Stimulated activated naive B cell treated with anti-CD40 and anti-IgM and Interleukin-4, amounts not matched to agents 10 μg/mL and 1 μg/mL and 100 μg/mL, for 72 hours (primary cell): ENCODE results near the gene LIPT2.
"Not testable (repeated sequence)": the region's sequence is repeated elsewhere in the genome, so short reads cannot be mapped to it uniquely, and the experiment has no call there.

ENCODE experiments used
- ATAC-seq, 2 donors: fragments of 150-1000 bp; cut with Tn5 transposase; replicated peaks; 2 replicates each; pipeline ENCODE4 v1.10.0; 2021; ENCODE audit warnings: moderate library complexity in 1 of 2
- DNase-seq: peaks from one replicate; pipeline ENCODE4 v3.0.0; 2021
- H3K27ac Mint-ChIP-seq: one replicate; pipeline ENCODE4 v1.8.0; 2022; ENCODE audit warnings: mild to moderate bottlenecking, mixed read lengths
- H3K27me3 Mint-ChIP-seq, 2 donors: one replicate each; pipeline ENCODE4 v1.8.0; 2022; ENCODE audit warnings: mixed read lengths in 2 of 2
- H3K36me3 Mint-ChIP-seq, 2 donors: one replicate each; pipeline ENCODE4 v1.8.0; 2022; ENCODE audit warnings: mixed read lengths in 2 of 2, mild to moderate bottlenecking in 1 of 2
- H3K4me1 Mint-ChIP-seq, 2 donors: one replicate each; pipeline ENCODE4 v1.8.0; 2022; ENCODE audit warnings: mixed read lengths in 2 of 2, mild to moderate bottlenecking in 1 of 2
- H3K4me3 Mint-ChIP-seq, 2 donors: one replicate each; pipeline ENCODE4 v1.8.0; 2022; ENCODE audit warnings: mild to moderate bottlenecking in 2 of 2, mixed read lengths in 2 of 2, moderate library complexity in 1 of 2
- H3K9me3 Mint-ChIP-seq, 2 donors: one replicate each; pipeline ENCODE4 v1.8.0; 2022; ENCODE audit warnings: mixed read lengths in 2 of 2, mild to moderate bottlenecking in 1 of 2

The LIPT2 gene

DNA sequence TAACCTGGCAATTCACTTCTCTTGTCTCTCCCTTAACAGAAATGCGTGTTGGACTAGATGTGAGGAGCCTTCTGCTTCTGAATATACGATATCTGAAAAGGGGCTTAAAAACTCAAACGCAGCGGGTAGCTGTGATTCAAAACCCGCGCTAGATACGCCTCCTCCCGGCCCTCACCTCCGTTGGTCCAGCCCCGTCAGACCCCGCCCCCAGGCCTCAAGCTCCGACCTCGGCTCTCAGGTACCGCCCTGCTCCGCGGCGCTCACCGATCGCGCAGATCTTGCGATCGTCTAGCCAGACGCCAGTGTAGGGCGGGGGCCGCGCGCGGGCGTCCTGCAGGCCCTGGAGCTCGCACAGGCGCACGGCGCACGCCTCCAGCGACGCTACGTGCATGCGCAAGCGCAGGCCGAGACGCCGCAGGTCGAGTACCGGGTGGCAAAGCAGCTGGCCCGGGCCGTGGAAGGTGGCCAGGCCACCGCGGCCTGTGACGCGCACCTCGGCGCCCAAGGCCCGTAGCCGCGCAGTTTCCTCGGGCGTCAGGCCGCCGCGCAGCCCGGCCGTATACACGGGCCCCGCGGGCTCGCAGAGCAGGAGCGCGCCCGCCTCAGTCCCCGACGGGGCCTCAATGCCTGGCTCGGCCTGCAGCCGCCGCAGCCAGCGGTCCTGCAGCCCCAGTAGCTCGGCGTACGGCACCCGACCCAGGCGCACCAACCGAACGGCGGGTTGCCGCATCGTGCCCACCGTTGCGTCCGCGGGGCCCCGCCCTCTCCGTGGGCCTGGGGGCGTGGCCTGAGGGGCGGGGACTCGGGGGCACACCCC is at the start of gene LIPT2:
TSS of gene LIPT2 (minus strand) at position 751 of the 817 bp plus-strand sequence. CDS start at position 730, 21 bp downstream.
- H3K27ac Mint-ChIP-seq = peak within 1 kb of the TSS; percentile 75
- no peaks in the 10 kb centered on the region for H3K9me3 Mint-ChIP-seq
- peak; percentile 96 for DNase-seq
- no peaks in the 10 kb centered on the region for H3K27me3 Mint-ChIP-seq
- peak; percentile 98 for ATAC-seq
- peaks cover 11 to 13% of the 10 kb centered on the region in 2 donors for H3K36me3 Mint-ChIP-seq
- H3K4me3 Mint-ChIP-seq = peak within 1 kb of the TSS; percentile 63 to 73
- peaks cover 7 to 13% of the 10 kb centered on the region in 2 donors for H3K4me1 Mint-ChIP-seq

DNA sequence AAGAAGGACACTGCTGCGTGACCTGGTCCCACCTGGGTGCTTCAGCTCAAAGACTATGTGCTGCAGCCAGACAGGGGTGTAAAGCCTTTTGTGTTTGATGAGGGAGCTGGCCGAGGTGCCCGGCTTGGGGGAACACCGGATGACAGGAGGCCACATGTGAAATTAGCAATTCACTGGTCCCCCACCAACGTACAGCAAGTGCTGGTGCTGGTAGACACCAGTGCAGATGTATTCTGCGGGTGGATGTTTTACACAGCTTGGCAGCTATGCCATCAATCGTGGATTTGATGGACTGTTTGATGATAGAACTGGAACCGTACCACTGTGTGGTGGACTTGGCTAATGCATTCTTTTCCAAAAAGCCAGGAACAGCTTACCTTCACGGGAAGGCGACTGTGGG is 47.9 kb upstream of the LIPT2 start:
- DNase-seq (no peak), ATAC-seq (no peak)
- Mint-ChIP-seq H3K27me3 (peaks cover 8 to 18% of the 10 kb centered on the region in 2 donors), H3K4me3 (no peak overlapping the region), H3K9me3 (peaks cover 27 to 32% of the 10 kb centered on the region in 2 donors), H3K36me3 (peaks cover 4 to 6% of the 10 kb centered on the region in 2 donors), H3K4me1 (no peaks in the 10 kb centered on the region), H3K27ac (no peak overlapping the region)

DNA sequence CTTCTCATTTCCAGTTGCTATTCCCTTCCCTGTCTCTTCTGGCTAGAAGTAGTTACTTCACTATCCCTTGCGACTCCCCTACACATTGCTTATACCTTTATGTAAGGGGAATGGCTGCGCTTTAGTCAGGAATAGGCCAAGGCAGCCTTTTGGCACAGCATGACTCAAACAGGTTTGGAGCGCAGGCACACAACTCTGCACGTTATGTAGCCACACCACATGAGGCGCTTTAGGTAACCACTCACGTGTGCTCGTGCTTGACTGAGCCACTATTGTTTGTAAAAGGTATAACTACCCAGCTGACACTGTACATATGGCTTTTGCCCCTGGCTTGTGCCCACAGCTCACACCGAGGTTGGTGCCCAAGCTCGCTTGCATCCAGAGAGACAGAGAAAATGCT is 46.7 kb upstream of the LIPT2 start:
- Mint-ChIP-seq H3K27me3 (peaks cover 8 to 18% of the 10 kb centered on the region in 2 donors), H3K9me3 (peaks cover 27 to 32% of the 10 kb centered on the region in 2 donors)

DNA sequence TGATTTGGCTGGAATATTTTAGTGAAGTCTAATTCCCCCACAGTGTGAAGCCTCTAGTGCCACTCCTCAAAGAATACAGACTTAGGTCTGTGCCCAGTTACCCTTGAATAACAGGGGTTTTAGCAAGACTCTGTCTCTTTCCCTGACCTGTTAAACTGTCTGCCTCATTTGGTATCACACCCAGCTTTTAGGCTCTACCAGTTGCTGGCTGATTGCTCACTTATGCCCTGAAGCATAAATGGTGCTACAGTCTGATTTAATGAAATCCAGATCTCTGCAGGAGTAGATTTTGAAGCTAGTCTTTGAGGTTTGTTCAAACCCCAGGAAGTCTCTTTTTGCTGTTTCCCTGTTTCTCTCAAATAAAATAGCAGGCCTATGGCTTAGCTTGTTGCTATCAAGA is 45.2 kb upstream of the LIPT2 start:
- Mint-ChIP-seq H3K27ac (no peak overlapping the region), H3K9me3 (peaks cover 20 to 24% of the 10 kb centered on the region in 2 donors), H3K36me3 (peaks cover 4 to 6% of the 10 kb centered on the region in 2 donors), H3K4me1 (no peaks in the 10 kb centered on the region), H3K4me3 (no peak overlapping the region), H3K27me3 (peaks cover 8 to 18% of the 10 kb centered on the region in 2 donors)
- ATAC-seq (no peak), DNase-seq (no peak)

More for the DNA sequence above, 46.7 kb upstream of the LIPT2 start:
- ATAC-seq = no peak
- H3K36me3 Mint-ChIP-seq = peaks cover 4 to 6% of the 10 kb centered on the region in 2 donors
- DNase-seq = no peak
- H3K27ac Mint-ChIP-seq = no peak overlapping the region
- H3K4me3 Mint-ChIP-seq = no peak overlapping the region
- H3K4me1 Mint-ChIP-seq = no peaks in the 10 kb centered on the region

DNA sequence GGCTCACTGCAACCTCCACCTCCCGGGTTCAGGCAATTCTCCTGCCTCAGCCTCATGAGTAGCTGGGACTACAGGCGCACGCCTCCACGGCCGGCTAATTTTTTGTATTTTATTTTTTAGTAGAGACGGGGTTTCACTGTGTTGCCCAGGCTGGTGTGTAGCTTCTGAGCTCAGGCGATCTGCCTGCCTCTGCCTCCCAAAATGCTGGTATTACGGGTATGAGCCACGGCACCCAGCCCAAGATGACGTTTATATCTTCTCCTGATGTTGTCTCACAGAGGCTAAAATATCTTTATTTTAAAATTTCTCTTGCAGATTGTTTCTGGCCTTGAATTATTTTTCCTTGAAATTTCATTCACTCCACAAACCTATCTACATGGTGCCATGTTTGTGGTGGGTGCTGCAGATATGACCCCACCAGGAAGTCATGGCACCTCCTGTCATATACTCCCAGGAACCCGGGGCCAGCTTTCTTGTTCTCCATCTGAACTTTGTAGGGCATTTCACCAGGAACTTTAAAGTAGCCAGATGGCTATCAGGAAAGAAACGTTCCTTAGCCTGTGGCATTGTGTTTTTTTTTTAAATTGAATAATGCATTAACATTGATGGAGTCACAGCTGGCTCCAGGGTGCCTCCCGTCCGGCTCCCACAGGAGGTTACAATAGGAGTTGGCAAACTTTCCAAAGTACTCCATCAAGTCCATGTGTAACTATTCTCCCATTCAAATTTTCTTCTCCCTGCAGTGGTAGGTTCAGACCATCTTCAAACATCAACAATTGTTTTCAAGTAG is 42.0 kb upstream of the LIPT2 start:
- H3K27ac Mint-ChIP-seq = no peak overlapping the region
- H3K4me3 Mint-ChIP-seq = no peak overlapping the region
- peaks cover 14 to 17% of the 10 kb centered on the region in 2 donors for H3K9me3 Mint-ChIP-seq
- peaks cover 4 to 6% of the 10 kb centered on the region in 2 donors for H3K36me3 Mint-ChIP-seq
- peaks cover 5 to 15% of the 10 kb centered on the region in 2 donors for H3K27me3 Mint-ChIP-seq
- DNase-seq = no peak
- H3K4me1 Mint-ChIP-seq = peaks cover 3 to 7% of the 10 kb centered on the region in 2 donors
- ATAC-seq = no peak

DNA sequence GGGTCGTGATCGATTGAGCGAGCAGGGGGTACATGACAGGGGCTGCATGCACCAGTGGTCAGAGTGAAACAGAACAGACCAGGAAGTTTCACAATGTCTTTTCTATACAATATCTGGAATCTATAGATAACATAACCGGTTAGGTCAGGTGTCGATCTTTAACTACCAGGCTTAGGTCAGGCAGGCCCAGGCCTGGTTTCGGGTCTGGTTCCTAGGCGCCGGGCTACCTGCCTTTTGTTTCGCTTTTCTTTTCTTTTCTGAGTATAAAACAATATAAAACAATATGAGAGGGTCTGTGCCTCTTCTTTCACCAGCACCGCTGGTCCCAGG is 41.4 kb upstream of the LIPT2 start:
- H3K4me3 Mint-ChIP-seq, H3K4me1 Mint-ChIP-seq, H3K27ac Mint-ChIP-seq, DNase-seq, H3K36me3 Mint-ChIP-seq, ATAC-seq: not testable (repeated sequence)
- H3K9me3 Mint-ChIP-seq = peaks cover 14 to 17% of the 10 kb centered on the region in 2 donors
- peaks cover 4 to 13% of the 10 kb centered on the region in 2 donors for H3K27me3 Mint-ChIP-seq

DNA sequence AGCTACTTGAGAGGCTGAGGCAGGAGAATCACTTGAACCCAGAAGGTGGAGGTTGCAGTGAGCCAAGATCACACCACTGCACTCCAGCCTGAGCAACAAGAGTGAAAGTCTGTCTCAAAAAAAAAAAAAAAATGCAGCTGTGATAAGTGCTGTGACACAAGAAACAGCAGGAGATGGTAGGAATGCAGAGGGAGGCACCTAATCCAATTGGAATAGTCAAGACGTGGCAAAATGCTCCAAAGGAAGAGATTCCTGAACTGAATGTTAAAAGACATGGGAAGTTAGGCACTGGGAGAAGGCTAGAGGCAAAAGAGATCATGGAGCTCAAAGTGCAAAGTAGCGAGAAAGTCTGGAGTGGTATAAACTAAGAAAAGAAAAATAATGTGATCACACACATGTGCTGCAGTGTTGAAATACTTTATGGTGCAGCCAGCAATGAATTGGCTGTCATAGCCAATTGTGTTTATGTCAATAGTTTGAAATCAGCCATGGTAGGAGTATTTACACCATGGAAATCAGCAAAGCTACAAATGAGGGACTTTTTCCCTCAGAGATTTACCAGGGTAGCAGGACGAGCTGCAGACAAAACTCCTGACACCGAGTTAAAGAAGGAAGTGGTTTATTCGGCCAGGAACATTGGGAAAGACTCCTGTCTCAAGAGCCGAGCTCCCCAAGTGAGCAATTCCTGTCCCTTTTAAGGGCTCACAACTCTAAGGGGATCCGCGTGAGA is 40.9 kb upstream of the LIPT2 start:
- DNase-seq (no peak), ATAC-seq (no peak)
- peaks cover 4 to 6% of the 10 kb centered on the region in 2 donors for H3K36me3 Mint-ChIP-seq
- no peak overlapping the region for H3K4me3 Mint-ChIP-seq
- H3K27me3 Mint-ChIP-seq = peaks cover 4 to 12% of the 10 kb centered on the region in 2 donors
- H3K27ac Mint-ChIP-seq = no peak overlapping the region
- peaks cover 14 to 17% of the 10 kb centered on the region in 2 donors for H3K9me3 Mint-ChIP-seq
- H3K4me1 Mint-ChIP-seq = peaks cover 3 to 7% of the 10 kb centered on the region in 2 donors

DNA sequence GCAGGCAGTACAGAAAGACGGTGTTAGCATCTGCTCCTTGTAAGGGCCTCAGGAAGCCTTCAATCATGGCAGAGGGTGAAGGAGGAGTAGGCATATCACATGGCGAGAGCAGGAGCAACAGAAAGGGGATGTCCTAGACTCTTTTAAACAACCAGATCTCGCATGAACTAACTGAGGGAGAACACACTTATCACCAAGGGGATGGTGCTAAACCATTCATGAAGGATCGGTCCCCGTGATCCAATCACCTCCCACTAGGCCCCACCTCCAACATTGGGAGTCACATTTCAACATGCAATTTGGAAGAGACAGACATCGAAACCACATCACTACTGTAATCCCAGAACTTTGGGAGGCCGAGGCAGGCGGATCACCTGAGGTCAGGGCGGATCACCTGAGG is 39.9 kb upstream of the LIPT2 start:
- DNase-seq (no peak), ATAC-seq (no peak)
- H3K9me3 Mint-ChIP-seq = peaks cover 11 to 14% of the 10 kb centered on the region in 2 donors
- peaks cover 3 to 7% of the 10 kb centered on the region in 2 donors for H3K4me1 Mint-ChIP-seq
- H3K27ac Mint-ChIP-seq = no peak overlapping the region
- H3K27me3 Mint-ChIP-seq = peaks cover 0 to 5% of the 10 kb centered on the region in 2 donors
- peaks cover 4 to 6% of the 10 kb centered on the region in 2 donors for H3K36me3 Mint-ChIP-seq
- H3K4me3 Mint-ChIP-seq = no peak overlapping the region

DNA sequence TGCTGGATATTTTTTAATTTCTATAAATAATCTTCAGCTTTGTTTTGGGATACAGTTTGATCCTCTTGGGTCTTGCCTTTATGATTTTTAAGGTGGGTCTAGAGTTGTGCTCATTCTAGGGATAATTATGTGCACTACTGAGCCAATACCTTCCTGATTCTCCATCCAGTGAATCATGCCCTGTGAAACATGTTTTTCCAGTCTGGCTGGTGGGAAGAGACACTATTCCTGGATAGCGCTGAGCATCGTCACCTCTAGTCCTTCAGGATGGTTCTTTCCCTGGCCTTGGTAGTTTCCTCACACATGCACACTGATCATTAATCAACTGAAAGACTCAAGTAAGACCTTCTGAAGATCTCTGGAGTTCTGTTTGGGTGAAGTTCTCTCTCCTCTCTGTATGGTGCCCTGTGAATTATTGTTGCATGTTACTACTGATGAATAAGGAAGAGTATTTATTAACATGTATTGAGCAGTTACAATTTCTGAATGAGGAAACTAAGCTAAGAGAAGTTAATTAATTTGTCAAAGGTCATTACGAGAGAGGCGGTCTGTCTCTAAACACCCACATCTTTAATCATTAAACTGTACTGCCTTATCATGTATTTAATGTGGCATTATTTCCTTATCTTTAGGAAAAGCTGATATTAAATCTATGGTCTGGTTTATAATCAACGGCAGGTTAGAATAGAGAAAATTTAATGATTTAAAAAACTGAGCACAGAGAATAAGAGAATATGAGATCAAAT is 39.1 kb upstream of the LIPT2 start:
- H3K27me3 Mint-ChIP-seq = peaks cover 0 to 5% of the 10 kb centered on the region in 2 donors
- no peak overlapping the region for H3K27ac Mint-ChIP-seq

DNA sequence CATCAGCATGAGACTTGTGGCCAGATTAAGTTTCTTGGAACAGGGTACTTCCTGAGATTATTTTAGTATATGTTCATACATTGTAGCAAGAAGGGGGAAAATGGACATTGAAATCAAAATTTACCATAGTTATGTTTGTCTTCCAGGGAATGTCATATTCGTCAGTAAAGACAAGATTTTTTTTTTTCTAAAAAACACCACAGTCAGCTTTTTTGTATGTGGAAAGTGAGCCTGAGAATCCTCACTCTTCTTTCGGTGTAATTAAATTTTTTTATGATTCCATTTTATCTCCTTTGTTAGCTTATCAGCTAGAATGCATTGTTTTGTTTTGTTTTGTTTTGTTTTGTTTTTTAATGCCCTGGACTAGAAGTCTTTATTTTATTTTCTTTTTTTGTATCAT is 31.5 kb upstream of the LIPT2 start:
- DNase-seq (no peak), ATAC-seq (no peak)
- peaks cover 16 to 23% of the 10 kb centered on the region in 2 donors for H3K27me3 Mint-ChIP-seq
- no peaks in the 10 kb centered on the region for H3K36me3 Mint-ChIP-seq
- no peak overlapping the region for H3K27ac Mint-ChIP-seq
- no peaks in the 10 kb centered on the region for H3K9me3 Mint-ChIP-seq
- no peak overlapping the region for H3K4me3 Mint-ChIP-seq
- H3K4me1 Mint-ChIP-seq = no peaks in the 10 kb centered on the region

More for the DNA sequence above, 39.1 kb upstream of the LIPT2 start:
- H3K4me1 Mint-ChIP-seq = peaks cover 3 to 7% of the 10 kb centered on the region in 2 donors
- peaks cover 6 to 7% of the 10 kb centered on the region in 2 donors for H3K9me3 Mint-ChIP-seq
- ATAC-seq (no peak), DNase-seq (no peak)
- H3K4me3 Mint-ChIP-seq = no peak overlapping the region
- H3K36me3 Mint-ChIP-seq = peaks cover 2% of the 10 kb centered on the region in 2 donors

DNA sequence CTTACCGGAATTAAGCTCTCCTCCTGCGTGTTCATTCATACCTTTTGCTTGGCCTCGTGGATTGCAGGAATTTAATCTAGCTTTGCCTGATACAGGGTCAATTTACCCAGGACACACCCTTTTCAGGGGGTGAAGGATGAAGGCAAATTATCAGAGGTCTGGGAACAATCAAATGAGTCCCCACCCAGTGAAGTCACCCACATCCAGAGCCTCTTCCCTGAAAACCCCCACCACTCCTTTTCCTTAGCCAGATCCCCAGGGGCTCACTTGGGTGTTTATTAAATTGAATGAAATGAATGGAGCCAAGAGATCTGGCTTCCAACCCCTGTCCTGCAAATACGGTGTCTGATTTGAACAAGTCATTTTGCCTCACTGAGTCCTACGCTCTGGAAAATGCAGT is 31.0 kb upstream of the LIPT2 start:
- no peak overlapping the region for H3K27ac Mint-ChIP-seq
- no peaks in the 10 kb centered on the region for H3K4me1 Mint-ChIP-seq
- no peaks in the 10 kb centered on the region for H3K9me3 Mint-ChIP-seq
- H3K36me3 Mint-ChIP-seq = no peaks in the 10 kb centered on the region
- DNase-seq (no peak), ATAC-seq (no peak)
- peaks cover 18 to 26% of the 10 kb centered on the region in 2 donors for H3K27me3 Mint-ChIP-seq
- H3K4me3 Mint-ChIP-seq = no peak overlapping the region

DNA sequence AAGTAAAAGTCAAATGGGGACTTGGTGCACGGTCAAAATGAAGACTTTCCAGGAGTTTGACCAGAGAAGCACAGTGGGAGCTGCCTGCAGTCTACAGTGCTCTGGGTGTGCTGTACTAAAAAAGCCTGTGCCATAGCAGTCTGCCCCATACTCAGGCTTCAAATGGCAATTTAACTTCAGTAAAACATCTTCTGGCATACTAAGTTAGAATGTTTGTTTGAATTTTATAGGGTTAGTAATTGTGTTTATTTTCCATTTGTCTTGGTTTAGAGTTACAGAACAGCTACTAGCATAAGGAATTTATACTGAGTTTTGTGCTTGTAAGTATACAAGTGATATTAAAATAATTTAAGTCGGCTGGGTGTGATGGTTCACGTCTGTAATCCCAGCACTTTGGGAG is 29.3 kb upstream of the LIPT2 start:
- Mint-ChIP-seq H3K36me3 (no peaks in the 10 kb centered on the region), H3K9me3 (peaks cover under 1 to 1% of the 10 kb centered on the region in 2 donors), H3K4me3 (no peak overlapping the region), H3K4me1 (no peaks in the 10 kb centered on the region), H3K27ac (no peak overlapping the region), H3K27me3 (peaks cover 18 to 26% of the 10 kb centered on the region in 2 donors)
- DNase-seq (no peak), ATAC-seq (no peak)

DNA sequence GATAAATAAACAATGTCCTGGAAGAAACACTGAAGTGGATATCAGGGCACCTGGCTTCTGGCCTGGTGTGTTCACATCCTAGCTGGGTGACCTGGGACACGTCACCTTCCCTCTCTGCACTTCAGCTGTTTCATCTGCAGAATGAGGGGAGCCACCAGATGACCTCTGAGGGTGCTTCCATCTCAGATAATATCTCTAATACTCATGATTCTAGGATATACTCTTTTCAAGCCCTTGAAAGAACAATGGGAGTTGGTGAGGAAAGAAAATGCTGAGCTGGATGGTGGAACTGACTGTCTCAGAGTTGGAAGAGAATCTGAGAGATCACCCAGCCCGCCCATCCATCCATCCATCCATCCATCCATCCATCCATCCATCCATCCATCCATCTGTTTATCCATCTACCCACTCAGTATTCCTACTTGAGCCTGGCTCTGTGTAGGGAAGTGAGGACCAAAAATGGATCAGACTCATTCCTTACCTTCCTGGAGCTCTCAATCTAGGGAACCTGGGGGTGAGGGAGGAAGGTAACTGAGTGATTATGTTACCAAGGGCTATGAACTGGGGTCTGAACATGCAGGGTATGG is 28.2 kb upstream of the LIPT2 start:
- H3K27me3 Mint-ChIP-seq = peaks cover 18 to 26% of the 10 kb centered on the region in 2 donors
- no peak for DNase-seq
- no peaks in the 10 kb centered on the region for H3K36me3 Mint-ChIP-seq
- H3K4me1 Mint-ChIP-seq = no peaks in the 10 kb centered on the region
- H3K4me3 Mint-ChIP-seq = no peak overlapping the region
- no peak for ATAC-seq
- peaks cover 5% of the 10 kb centered on the region in 2 donors for H3K9me3 Mint-ChIP-seq
- no peak overlapping the region for H3K27ac Mint-ChIP-seq
